IPS-NIHi11 (cell line): Measurements from ENCODE around the gene APLF.
"Not testable (repeated sequence)": the region's sequence is repeated elsewhere in the genome, so short reads cannot be mapped to it uniquely, and the experiment has no call there.

Source experiments
- DNase-seq: peaks from one replicate; pipeline ENCODE4 v3.0.0; 2012; ENCODE audit warnings: mixed read lengths, low spot score

APLF gene

GRCh38 chr2:68476454-68476853 is 9.1 kb downstream of the APLF start:
- DNase-seq: no peak

GRCh38 chr2:68478688-68479087 is 11.3 kb downstream of the APLF start:
- no peak for DNase-seq

- no peak for DNase-seq
These were observed 15.0 kb downstream of the APLF start for GRCh38 chr2:68482296-68482820.

- no peak for DNase-seq
These were observed 15.6 kb downstream of the APLF start for GRCh38 chr2:68483011-68483410.

GRCh38 chr2:68487773-68488355 is 20.5 kb downstream of the APLF start:
- peak; percentile 22 for DNase-seq

GRCh38 chr2:68488605-68489004 is 21.2 kb downstream of the APLF start:
- not testable (repeated sequence) for DNase-seq

GRCh38 chr2:68489282-68489681 is 21.9 kb downstream of the APLF start:
- DNase-seq: no peak

GRCh38 chr2:68491582-68491981 is 24.2 kb downstream of the APLF start:
- no peak for DNase-seq

GRCh38 chr2:68499133-68499532 is 31.7 kb downstream of the APLF start:
- DNase-seq: no peak

GRCh38 chr2:68500649-68501048 is 33.3 kb downstream of the APLF start:
- DNase-seq: no peak

- no peak for DNase-seq
These were observed 34.4 kb downstream of the APLF start for GRCh38 chr2:68501768-68502167.

GRCh38 chr2:68505603-68506159 is 38.3 kb downstream of the APLF start:
- DNase-seq: no peak

- DNase-seq: no peak
These were observed 38.8 kb downstream of the APLF start for GRCh38 chr2:68506170-68506569.

GRCh38 chr2:68512326-68512725 is 44.9 kb downstream of the APLF start:
- DNase-seq: no peak

GRCh38 chr2:68512966-68513365 is 45.6 kb downstream of the APLF start:
- DNase-seq: no peak

GRCh38 chr2:68514316-68514929 is 47.0 kb downstream of the APLF start:
- no peak for DNase-seq

GRCh38 chr2:68516051-68516955 is 48.9 kb downstream of the APLF start:
- no peak for DNase-seq

GRCh38 chr2:68519236-68519635 is 51.9 kb downstream of the APLF start:
- DNase-seq: no peak

GRCh38 chr2:68521037-68521436 is 53.7 kb downstream of the APLF start:
- DNase-seq: no peak

GRCh38 chr2:68526943-68527342 is 59.6 kb downstream of the APLF start:
- not testable (repeated sequence) for DNase-seq

- DNase-seq: not testable (repeated sequence)
These were observed 60.1 kb downstream of the APLF start for GRCh38 chr2:68527343-68528081.

GRCh38 chr2:68529156-68529555 is 61.8 kb downstream of the APLF start:
- DNase-seq: not testable (repeated sequence)
